Activated CD4-positive, alpha-beta T cell treated with anti-CD3 and anti-CD28 coated beads, Interleukin-2, amount 50 U/mL, for 16 hours (primary cell): ENCODE data around the gene SPTBN1.
"Not testable (repeated sequence)": the region's sequence is repeated elsewhere in the genome, so short reads cannot be mapped to it uniquely, and the experiment has no call there.

Experiments used
- DNase-seq: peaks from one replicate; pipeline ENCODE4 v3.0.0-alpha.2; 2020

The SPTBN1 gene

DNA sequence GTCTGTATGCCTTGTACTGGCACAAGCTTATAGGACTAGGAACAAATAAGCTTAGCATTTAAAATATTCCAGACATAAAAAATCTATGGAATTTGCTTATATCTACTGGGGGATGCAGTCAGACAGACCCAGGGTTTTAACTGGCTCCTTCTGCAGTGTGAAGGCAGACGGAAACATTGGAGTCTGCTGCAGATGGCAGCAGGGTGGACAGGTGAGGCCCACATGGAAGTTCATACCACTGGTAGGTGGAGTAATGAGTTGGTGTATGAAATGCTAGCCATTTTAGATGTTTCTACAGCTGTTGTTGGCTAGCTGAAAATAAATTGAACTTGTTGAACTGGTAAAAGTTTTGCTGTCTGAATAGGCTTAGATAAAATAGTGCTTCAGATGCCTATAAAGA, 17.7 kb downstream of the SPTBN1 start:
- no peak for DNase-seq

DNA sequence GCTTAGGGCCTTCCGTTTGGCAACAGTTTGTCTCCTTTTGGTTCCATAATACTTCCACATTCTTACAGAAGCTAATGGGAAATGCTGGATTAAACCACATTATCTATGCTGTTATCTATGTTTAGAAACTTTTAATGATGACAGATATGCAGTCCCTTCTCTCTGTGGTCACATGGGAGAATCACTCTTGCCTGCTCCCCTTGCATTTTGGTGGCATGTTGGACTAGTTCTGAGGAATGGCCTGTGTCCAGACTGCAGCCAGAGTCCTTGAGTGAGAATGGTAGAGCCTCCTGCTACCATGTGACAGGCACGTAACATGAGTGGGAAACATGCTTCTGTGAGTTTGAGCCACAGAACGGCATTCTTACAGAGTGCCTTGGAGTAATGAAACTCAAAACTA, 19.2 kb downstream of the SPTBN1 start:
- DNase-seq = no peak

DNA sequence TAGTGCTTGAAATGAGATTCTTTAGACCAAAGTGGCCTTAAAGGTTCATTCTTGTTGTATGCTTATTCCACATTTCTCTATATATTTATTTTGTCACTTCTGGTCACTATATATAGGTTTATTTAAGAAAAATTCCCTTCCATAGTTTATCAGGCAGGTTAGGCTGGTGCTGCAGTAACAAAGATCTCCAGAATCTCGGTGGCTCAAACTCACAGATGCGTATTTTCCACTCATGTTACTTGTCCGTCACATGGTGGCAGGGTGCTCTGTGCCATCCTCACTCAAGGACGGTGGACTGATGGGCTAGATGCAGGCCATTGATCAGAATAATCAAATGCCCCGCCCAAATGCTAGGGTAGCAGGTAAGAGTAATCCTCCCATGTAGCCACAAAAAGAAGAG, 19.8 kb downstream of the SPTBN1 start:
- DNase-seq = no peak

GRCh38 chr2:54476852-54477251, 20.7 kb downstream of the SPTBN1 start:
- DNase-seq = no peak

DNA sequence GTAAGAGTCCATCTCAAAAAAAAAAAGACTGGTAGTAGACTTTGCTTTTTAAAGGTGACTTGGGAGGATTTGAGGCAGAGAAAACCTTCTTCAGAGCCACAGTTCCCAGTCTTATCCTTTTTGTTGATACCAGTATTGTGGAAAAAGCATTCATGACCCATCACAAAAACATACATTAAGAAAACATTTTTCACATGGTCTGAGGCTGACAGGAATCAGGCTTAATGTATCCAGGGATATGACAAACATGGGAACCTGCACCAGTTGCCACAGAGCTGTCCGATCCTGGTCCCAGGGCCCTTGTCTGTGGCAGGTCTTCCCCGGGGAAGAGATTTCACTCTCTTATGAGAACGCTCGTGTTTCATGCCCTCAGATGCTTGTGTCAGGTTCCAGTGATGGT, 21.8 kb downstream of the SPTBN1 start:
- no peak for DNase-seq

- DNase-seq = no peak
These were observed 22.8 kb downstream of the SPTBN1 start for GRCh38 chr2:54478899-54479298.

GRCh38 chr2:54479424-54479823, 23.3 kb downstream of the SPTBN1 start:
- DNase-seq = no peak

GRCh38 chr2:54480025-54480424, 23.9 kb downstream of the SPTBN1 start:
- no peak for DNase-seq

DNA sequence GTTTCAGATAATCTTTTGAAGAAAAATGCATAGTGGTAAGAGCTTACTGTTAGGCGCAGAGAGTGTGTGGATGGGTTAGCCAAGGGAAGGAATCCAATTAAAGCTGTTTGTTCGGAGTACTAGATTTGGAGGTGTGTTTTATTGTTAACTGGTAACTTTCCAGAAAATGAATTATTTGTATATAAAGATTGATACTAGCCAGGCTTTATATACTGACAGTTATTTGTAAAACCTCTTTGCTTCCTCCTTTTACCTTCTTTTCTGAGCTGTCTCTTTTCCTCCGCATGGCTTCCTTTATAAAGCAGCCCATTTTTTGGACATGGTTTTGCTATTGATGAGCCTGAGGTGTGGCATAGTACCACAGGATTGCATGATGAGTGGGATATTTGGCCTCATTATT, 25.6 kb downstream of the SPTBN1 start:
- DNase-seq = no peak

DNA sequence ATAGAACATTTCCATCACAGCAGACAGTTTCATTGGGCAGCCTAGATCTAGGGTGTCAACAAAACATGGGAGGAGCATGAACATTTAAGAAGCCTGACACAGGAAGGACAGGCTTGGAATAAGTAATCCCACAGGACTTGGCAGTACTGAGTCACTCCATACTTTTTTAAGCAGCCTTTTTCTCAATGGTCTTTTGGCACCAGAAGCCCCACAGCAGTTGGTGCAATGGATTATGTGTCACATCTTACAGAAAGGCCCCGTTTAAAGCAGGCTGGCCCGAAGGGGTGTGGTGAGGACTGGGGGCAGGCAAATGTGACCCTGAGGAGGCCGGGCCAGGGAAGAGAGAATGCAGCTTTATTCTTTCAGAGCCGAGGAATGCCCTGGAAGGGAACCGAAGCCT, 26.6 kb downstream of the SPTBN1 start:
- no peak for DNase-seq

DNA sequence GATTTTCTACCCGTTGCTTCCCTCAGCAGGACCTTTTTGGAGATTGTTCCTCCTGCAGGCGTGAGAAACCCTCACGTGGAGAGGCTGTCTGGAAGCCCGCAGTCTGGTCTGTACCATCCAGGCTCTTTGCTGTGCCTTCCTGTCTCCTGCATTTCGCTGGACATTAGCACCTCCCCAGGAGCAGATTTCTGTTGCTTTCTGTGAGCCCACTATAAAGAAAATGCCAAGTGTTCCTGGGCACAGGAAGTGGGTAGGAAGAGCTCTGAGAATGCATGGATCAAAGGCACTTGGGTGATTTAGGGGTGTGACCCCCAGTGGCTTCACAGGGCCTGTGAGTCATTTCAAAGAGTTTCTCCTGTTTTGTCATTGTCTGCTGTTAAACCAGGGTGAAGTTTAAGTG, 27.3 kb downstream of the SPTBN1 start:
- no peak for DNase-seq

DNA sequence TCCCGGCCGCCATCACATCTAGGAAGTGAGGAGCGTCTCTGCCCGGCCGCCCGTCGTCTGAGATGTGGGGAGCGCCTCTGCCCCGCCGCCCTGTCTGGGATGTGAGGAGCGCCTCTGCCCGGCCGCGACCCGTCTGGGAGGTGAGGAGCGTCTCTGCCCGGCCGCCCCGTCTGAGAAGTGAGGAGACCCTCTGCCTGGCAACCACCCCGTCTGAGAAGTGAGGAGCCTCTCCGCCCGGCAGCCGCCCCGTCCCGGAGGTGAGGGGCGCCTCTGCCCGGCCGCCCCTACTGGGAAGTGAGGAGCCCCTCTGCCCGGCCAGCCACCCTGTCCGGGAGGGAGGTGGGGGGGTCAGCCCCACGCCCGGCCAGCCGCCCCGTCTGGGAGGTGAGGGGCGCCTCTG, 29.6 kb downstream of the SPTBN1 start:
- not testable (repeated sequence) for DNase-seq

DNA sequence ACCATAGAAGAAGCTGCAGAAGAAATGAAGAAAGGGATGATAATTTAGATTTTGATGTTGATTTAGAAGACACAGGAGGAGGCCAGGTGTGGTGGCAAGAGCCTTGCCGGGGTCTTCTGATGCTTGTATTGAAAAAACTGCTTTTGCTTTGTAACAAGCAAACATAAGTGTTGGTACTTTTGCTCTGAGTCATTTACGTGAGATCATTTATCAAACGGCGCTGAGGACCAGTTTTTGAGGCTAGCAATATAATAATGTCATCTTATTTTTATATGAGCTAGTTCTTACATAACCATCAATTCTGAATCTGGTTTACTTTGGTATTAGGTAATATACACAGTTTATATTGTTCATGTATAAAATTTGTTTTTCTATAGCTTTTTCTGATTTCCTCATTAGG, 30.6 kb downstream of the SPTBN1 start:
- DNase-seq = no peak

DNA sequence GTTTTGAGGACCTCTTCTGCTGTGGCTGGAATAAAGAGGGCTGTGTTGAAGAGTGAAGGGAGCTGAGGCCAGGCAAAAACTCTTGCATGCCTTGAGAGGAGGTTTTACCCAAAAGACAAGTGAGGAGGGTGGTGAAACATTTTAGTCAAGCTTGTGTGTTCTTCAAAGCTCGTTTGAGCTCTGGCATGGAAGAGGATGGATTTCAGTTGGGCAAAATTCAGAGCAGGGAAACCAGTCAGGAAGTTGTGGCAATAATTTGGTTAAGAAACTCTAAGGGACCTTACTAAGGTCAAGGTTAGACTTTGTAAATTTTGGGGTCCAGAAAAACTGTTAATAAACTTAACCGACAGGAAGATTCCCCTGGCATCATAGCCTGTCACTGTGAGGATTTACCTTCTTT, 34.7 kb downstream of the SPTBN1 start:
- DNase-seq = no peak

DNA sequence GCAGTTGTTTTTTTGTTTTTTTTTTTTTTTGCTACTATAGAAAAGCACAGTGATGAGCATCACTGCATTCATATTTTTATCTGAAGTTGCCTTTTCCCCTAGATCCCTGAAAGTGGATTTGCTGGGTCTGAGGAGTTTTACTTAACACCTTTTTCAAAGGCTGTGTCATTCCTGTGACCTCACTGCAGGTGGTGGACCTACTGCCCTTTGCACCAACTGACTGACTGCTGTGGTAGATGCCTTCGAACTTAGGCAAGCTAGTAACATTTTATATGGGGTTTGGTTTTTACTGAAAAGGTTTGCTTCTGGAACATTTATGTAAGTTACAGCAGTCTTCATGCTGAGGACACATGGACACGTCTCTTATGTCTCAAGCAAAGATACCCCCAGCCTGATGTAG, 36.2 kb downstream of the SPTBN1 start:
- no peak for DNase-seq

GRCh38 chr2:54494087-54494486, 38.0 kb downstream of the SPTBN1 start:
- no peak for DNase-seq

DNA sequence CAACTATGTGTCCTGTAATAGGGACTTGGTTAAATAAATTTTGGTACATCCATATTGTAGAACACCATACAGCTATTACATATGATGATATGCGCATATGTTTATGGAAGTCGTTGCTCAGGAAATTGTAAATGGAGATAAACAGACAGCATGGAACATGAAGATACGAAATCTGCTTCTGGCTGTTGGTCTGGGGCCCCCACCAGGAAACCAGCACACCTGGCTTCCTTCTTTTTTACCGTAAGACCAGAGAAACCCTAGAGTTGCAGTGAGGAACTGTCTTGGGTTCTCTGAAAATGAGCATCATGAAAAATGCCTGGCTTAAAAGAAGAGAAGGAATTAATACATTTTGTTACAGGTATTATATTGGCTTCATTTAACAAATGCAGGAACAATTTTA, 40.8 kb downstream of the SPTBN1 start:
- no peak for DNase-seq

DNA sequence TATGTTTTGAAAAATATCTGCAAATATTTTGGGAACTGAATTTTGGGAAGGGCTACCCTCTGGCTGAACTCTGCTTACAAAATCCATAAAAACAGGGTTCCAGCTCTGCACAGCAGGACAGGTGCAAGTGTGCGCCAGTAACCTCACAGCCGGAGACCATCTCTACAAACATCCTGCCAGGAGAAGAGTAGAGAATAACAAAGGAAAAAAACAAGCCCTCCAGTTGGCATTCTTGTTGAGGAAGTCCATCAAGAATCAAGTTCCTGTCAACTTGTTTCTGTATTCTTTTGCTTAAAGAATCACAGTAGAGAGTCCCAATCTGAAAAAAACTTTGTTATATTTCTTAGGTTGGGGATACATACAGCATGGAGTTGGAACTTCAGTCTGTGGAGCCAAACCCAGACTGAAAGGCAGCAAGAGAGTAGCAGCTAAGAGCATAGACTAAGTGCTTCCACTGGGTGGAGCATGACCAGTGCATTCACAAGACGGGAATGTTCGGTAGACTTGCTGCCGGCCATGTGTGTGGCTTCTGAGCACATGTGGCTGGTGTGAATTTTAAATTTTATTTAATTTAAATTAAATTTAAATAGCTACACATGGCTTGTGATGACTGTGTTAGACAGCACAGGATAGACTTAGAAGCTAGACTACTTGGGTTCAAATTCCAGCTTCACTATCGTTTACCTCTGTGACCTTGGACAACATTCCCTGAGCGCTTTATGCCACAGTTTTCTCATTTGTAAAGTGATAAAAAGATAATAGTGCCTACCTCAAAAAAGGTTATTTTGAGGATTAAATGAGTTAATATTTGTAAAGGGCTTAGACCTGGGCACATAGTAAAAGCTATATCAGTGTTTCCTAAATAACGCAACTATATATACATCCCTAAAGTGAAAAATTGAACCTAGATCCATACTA, 41.9 kb downstream of the SPTBN1 start:
- no peak for DNase-seq

GRCh38 chr2:54499661-54500060, 43.5 kb downstream of the SPTBN1 start:
- no peak for DNase-seq

- DNase-seq = no peak
These were observed 44.5 kb downstream of the SPTBN1 start for GRCh38 chr2:54500404-54501205.

GRCh38 chr2:54502731-54503130, 46.6 kb downstream of the SPTBN1 start:
- DNase-seq = no peak

- peak; percentile 36 for DNase-seq
These were observed 47.1 kb downstream of the SPTBN1 start for GRCh38 chr2:54503192-54503591.

- DNase-seq = no peak
These were observed 47.7 kb downstream of the SPTBN1 start for GRCh38 chr2:54503828-54504227.

- no peak for DNase-seq
These were observed 48.7 kb downstream of the SPTBN1 start for GRCh38 chr2:54504866-54505265.
